Epithelial cell of prostate (primary cell): Measurements from ENCODE around the gene PTK7.

Experiments used
- DNase-seq: peaks from one replicate; pipeline ENCODE4 v3.0.0-alpha.2; 2011; ENCODE audit warnings: low read depth, low spot score
- H3K27ac ChIP-seq: fragments of 450-650 bp; 2 replicates; pipeline ENCODE4 v1.5.1; 2017; ENCODE audit warnings: mild to moderate bottlenecking

PTK7 gene

GRCh38 chr6:43173591-43174262, 97.6 kb downstream of the PTK7 start:
- DNase-seq: no peak
- H3K27ac ChIP-seq: peak overlapping the region; percentile 84

GRCh38 chr6:43174263-43175112, 98.4 kb downstream of the PTK7 start:
- DNase-seq: peak; percentile 97
- peak overlapping the region; percentile 84 for H3K27ac ChIP-seq

- no peak for DNase-seq
These were observed 99.7 kb downstream of the PTK7 start for GRCh38 chr6:43175676-43176422.

GRCh38 chr6:43176423-43176786, 100.3 kb downstream of the PTK7 start:
- H3K27ac ChIP-seq: no peak overlapping the region
- DNase-seq: no peak

More at GRCh38 chr6:43175676-43176422, 99.7 kb downstream of the PTK7 start:
- H3K27ac ChIP-seq: no peak overlapping the region

GRCh38 chr6:43178150-43178549, 102.0 kb downstream of the PTK7 start:
- DNase-seq: no peak
- no peak overlapping the region for H3K27ac ChIP-seq

GRCh38 chr6:43178951-43179830, 103.1 kb downstream of the PTK7 start:
- no peak overlapping the region for H3K27ac ChIP-seq
- DNase-seq: no peak

GRCh38 chr6:43180058-43180457, 103.9 kb downstream of the PTK7 start:
- H3K27ac ChIP-seq: no peak overlapping the region
- DNase-seq: no peak

GRCh38 chr6:43180985-43181384, 104.9 kb downstream of the PTK7 start:
- DNase-seq: no peak
- peak overlapping the region; percentile 55 for H3K27ac ChIP-seq

GRCh38 chr6:43181621-43181941, 105.5 kb downstream of the PTK7 start:
- peak overlapping the region; percentile 55 for H3K27ac ChIP-seq

GRCh38 chr6:43181942-43182860, 106.1 kb downstream of the PTK7 start, which contains the start of gene CUL9:
CUL9 (plus strand) TSS chr6:43182196; CDS start chr6:43184311, 2,115 bp downstream.
- H3K27ac ChIP-seq: peak within 1 kb of the TSS; percentile 55
- DNase-seq: no peak

More at GRCh38 chr6:43181621-43181941, 105.5 kb downstream of the PTK7 start:
- no peak for DNase-seq

GRCh38 chr6:43183441-43183840, 107.3 kb downstream of the PTK7 start:
- no peak overlapping the region for H3K27ac ChIP-seq
- DNase-seq: no peak

GRCh38 chr6:43184268-43184985, 108.3 kb downstream of the PTK7 start:
- no peak overlapping the region for H3K27ac ChIP-seq
- no peak for DNase-seq

GRCh38 chr6:43185391-43185985, 109.4 kb downstream of the PTK7 start:
- H3K27ac ChIP-seq: no peak overlapping the region

GRCh38 chr6:43186019-43186418, 109.9 kb downstream of the PTK7 start:
- no peak for DNase-seq
- peak overlapping the region; percentile 47 for H3K27ac ChIP-seq

More at GRCh38 chr6:43185391-43185985, 109.4 kb downstream of the PTK7 start:
- DNase-seq: no peak

GRCh38 chr6:43186706-43187105, 110.6 kb downstream of the PTK7 start:
- DNase-seq: no peak
- H3K27ac ChIP-seq: peak overlapping the region; percentile 47

GRCh38 chr6:43187821-43188220, 111.7 kb downstream of the PTK7 start:
- no peak overlapping the region for H3K27ac ChIP-seq
- no peak for DNase-seq

- no peak overlapping the region for H3K27ac ChIP-seq
These were observed 112.3 kb downstream of the PTK7 start for GRCh38 chr6:43188426-43188825.

GRCh38 chr6:43189776-43190304, 113.7 kb downstream of the PTK7 start:
- H3K27ac ChIP-seq: no peak overlapping the region
- no peak for DNase-seq

More at GRCh38 chr6:43188426-43188825, 112.3 kb downstream of the PTK7 start:
- DNase-seq: no peak
